ENCODE data around the gene FBN3.
A peak's percentile ranks its signal among the peaks of the same experiment; 100 is the strongest.
"Not testable (repeated sequence)": the region's sequence is repeated elsewhere in the genome, so short reads cannot be mapped to it uniquely, and the experiment has no call there.

Gene FBN3

DNA sequence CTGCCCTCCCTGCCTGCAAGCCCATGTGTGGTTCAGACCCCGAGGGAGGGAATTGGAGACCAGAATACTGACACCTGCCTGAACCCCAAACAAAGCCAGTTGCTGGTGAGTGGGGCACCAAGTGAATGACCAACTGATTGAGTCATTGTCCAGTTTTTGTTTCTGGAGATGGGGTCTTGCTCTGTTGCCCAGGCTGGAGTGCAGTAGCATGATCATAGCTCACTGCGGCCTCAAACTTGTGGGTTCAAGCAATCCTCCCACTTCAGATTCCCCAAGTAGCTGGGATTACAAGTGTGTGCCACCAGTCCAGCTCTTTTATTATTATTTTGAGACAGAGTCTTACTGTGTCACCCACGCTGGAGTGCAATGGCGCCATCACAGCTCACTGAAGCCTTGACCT, 92.9 kb downstream of the FBN3 start:
- DNase-seq (ENCODE audit: low read depth in 2 of 2) = no peak

DNA sequence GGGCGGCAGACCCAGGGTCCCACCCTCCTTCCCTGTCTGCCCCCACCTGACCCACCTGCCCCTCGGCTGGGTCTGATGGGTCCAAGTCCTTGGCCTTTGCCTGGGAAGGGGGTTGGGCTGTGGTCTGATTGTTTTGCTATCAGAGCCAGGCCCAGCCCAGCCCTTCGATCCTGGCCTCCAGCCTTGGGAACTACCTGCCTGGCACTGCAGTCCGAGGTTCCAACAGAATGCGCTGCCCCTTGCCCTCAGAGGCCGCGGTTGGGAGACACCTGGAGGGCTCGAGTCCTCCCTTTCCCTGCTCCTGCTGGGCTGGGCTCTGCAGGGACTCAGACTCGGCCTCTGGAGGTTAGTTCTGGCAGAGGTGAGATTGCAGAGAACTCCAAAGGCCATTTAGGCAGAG, 95.2 kb downstream of the FBN3 start:
- no peak for DNase-seq (ENCODE audit: low read depth in 2 of 2)

DNA sequence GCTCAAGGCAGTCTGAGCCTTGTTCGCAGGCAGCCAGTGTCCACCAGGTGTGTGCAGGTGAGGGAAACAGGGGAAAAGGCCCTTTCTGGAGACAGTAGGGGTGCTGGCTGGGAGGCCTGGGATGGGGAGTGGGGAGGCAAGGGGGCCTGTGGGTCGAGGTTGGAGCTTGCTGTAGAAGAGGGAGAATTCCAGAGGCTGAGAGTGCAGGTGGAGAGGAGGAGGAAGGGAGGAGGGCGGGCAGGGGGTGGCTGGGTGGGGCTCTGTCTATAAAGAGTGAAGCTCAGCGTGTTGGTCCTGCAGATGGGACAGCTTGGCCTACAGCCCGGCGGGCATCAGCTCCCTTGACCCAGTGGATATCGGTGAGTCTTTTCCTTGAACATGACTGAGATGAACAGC, 96.9 kb downstream of the FBN3 start, which contains the start of gene CCL25:
Gene CCL25 (plus strand): TSS at position 297 of the 396 bp plus-strand sequence. CDS start 290 bp downstream, outside the sequence.
- DNase-seq (ENCODE audit: low read depth in 2 of 2) = no peak

DNA sequence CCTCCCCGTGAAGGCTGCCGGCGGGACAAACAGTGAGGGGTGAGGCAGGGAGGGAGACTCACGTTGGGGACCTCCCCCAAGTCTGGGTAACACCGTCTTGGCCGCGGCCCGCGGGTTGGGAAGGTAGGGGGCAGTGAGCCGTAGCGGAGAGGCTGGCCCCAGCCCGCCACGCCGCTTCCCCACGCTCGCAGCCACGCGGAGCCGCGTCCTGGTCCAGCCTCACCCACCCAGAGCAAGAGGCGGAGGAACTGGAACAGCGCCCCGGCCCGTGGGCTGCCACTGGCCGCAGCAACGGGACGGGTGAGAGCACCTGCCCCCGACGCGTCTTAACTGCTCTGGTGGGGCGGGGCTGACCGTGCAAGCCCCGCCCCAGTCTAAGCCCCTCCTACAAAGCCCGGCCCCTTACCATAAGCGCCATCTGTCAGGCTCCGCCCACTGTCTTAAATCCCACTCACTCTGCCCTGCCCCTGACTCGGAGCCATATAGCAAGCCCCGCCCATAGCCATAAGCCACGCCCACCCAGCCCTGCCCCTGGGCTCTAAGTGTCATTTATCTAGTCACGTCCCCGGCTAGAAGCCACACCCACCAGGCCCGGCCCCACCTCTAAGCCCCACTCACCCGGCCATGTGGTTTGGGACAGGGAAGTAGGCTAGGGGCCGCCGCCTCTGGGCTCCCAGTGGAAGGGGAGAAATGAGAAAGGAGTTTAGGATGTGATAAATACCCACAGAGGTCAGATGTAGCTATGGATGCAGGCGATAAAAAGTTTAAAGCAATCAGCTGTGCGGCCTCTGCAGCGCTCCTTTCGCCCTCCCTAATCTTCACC, 98.9 kb downstream of the FBN3 start:
- peak; percentile 89 to 94 for DNase-seq (ENCODE audit: low read depth in 2 of 2)

DNA sequence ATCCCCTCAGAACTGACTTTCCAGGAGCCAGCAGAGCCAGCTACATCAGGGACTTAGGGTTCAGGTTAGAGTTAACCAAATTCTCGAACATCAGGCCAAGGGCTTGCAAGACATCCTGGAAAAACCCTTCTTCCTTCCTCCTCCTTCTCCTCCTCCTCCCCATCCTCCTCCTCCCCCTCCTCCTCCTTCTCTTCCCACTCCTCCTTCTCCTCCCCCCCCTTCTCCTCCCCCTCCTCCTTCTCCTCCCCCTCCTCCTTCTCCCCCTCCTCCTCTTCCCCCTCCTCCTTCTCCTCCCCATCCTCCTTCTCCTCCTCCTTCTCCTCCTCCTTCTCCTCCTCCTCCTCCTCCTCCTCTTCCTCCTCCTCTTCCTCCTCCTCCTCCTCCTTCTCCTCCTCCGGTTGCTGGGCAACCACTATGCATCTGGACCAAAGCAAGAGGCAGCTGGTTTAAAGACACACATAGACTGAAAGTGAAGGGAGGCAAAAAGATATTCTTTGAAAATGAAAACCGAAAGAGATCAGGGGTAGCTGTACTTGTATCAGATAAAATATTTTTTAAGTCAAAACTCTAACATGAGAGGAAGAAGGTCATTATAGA, 102.7 kb downstream of the FBN3 start:
- DNase-seq (ENCODE audit: low read depth in 2 of 2) = no peak

DNA sequence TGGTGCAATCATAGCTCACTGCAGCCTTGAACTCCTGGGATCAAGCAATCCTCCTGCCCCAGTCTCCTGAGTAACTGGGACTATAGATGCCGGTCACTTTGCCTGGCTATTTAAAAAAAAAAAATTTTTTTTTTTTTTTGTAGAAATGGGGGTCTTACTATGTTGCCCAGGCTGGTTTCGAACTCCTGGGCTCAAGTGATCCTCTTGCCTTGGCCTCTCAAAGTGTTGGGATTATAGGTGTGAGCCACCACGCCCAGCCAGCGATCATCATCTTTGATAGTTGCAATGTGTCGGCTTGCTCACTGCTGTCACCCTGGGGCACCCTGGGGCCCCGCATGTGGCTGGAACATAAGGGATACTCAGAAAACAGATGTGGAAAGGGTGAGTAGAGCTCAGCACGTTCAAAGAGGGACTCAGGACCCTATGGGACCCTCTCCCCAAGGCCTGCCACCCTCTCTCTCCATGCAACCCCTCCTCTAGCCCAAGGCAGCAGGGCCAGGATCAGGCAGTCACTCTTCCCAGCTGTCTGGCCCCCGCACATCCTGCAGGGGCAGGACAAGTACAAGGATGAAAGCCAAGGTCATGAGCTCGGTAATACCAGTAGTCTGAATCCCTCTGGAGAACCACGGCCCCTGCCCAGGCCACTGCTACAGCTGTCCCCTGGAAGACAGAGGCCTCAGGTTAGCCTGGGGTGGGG, 103.4 kb downstream of the FBN3 start:
- DNase-seq (ENCODE audit: low read depth in 2 of 2) = no peak

DNA sequence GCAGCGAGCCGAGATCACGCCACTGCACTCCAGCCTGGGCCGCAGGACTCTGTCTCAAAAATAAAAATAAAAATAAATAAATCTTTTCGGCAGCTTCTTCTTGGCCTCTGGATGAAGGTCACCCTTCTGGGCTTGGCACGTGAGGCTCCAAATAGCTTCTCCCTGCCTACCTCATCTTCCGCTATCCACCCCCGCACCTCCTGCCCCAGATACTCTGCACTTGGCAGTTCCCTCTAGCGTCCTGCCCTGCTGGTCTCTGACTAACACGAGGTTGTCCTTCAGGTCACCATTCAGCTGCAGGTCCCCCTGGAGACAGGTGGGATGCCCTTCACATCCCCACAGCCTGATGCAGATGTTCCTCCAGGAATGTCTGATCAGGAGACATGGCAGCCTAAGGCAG, 105.4 kb downstream of the FBN3 start:
- no peak for DNase-seq (ENCODE audit: low read depth in 2 of 2)

DNA sequence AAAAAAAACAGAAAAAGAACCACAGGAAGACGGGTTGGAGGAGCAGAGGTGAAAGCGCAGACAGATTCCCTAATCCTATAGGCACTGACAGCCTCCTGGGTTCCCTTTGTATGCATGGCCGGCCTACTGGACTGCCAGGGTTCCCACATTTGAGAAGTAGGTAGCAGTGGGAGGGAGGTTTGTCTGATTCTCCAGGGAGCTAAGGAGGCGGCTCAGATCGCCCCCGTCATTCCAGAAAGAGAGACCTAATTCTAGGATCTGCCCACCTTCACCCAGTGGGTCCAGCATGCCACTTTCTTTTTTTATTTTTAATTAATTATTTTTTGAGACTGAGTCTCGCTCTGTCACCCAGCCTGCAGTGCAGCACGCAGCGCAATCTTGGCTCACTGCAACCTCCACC, 106.5 kb downstream of the FBN3 start:
- no peak for DNase-seq (ENCODE audit: low read depth in 2 of 2)

DNA sequence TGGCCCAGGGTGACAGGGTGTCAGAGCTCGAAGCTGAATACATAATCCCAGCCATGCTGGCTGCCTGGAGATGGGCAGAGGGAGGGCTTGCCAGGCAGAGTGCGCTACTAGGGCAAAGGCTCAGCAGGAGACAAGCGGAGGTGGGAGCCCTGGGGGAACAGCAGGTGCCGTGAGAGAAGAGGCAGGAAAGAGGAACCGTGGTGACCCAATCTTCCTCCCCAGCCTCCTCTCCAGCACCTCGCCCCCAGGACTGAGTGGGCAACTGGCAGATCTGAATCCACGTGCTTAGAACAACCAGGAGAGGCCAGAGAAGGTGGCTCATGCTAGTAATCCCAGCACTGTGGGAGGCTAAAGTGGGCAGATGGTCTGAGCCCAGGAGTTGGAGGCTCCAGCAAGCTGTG, 107.9 kb downstream of the FBN3 start:
- no peak for DNase-seq (ENCODE audit: low read depth in 2 of 2)

DNA sequence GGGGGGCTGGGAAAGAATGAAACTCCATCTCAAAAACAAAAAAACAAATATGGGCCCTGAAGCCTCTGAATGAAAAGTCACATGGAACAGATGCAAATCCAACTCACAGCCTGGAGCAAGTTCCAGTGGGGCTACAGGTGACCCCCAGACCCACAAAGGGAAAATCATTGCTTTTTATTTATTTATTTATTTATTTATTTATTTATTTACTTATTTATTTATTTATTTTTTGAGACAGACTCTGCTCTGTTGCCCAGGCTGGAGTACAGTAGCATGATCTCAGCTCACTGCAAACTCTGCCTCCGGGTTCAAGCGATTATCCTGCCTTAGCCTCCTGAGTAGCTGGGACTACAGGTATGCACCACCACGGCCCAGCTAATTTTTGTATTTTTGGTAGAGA, 110.2 kb downstream of the FBN3 start:
- DNase-seq (ENCODE audit: low read depth in 2 of 2) = no peak

DNA sequence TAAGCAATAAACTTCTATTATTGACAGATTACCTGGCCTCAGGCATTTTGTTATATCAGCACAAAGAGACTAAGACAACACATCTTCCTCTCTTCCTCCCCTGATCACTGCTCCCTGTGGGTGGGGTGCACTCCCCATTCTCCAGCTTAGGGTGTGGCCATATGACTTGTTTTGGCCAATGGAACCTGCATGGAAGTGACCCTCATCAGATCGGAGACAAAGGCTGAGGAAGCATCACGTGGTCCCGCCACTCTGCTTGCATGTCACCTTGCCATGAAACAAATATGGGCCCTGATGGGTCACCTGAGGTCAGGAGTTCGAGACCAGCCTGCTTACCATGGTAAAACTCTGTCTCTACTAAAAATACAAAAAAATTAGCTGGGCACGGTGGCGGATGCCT, 110.6 kb downstream of the FBN3 start:
- no peak for DNase-seq (ENCODE audit: low read depth in 2 of 2)

DNA sequence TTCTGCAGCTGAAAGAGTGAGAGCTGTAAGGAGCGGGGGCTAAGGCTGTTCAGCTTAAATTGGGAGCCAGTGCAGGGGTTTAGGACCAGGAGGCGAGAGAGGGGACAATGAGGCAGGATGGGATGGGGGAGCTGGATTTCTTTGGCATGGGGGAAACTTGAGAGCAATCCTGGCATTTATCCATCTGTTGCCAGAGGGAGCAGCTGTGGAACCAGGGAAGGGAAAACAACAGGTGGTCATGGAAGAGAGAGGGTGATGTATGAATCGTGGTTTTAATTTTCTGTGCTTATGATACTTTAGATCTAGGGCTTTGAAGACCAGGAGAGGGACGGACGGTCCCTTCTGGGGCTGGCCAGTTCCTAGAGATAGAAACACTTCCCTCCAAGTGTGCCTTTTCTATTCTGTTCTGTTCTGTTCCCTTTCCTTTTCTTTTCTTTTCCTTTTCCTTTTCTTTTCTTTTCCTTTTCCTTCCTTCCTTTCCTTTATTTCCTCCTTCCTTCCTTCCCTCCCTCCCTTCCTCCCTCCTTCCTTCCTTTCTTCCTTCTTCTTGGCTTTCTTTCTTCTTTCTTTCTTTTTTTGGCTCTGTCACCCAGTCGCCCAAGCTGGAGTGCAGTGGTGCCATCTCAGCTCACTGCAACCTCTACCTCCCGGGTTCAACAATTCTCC, 112.8 kb downstream of the FBN3 start:
- DNase-seq (ENCODE audit: low read depth in 2 of 2) = no peak

DNA sequence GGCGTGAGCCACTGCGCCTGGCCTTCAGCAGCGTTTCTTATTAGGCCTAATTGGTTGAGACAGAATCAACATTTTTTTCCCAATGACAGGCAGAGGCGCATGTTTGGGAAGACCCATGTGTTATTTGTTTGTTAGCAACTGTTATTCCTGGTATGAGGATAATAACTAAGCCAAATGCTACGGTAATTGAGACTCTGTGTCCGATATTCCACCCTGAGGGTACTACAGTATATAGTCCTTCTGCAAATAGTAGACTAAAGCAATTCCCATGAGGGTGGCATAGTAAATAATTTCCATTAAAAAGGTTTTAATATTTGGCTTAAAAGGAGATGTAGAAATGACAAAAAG, 115.2 kb downstream of the FBN3 start:
- DNase-seq (ENCODE audit: low read depth in 2 of 2) = no peak

DNA sequence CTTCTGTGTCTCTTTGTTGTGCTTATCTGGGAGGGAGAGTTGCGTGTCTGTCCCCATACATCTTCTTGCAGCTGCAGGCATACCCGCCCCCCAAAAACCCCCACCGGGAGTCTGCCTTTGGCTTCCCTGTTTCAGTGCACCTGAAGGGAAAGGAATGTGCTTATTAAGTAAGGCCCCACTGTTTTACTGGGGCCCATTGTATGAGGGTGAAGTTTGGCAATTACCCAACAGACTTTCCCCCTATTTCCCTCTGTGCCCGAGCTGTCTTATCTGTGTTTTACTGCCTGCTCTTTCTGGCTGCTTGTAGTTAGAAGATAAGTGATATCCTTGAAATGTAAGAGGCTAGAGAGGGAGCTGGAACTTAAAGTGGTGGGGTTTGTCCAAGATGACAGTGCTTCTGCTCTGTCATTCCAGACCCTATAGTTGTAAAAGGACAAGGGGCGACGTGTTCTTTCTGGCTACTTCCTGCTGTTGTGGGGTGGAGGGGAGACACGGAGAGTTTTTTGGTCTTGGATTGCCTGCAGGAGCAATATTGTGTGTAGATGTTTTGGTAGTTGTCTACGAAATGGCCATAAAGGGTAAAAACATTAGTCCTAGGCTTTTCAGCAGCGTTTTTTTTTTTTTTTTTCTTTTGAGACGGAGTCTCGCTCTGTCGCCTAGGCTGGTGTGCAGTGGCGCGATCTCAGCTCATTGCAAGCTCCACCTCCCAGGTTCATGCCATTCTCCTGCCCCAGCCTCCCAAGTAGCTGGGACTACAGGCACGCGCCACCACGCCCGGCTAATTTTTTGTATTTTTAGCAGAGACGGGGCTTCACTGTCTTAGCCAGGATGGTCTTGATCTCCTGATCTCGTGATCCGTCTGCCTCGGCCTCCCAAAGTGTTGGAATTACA, 115.9 kb downstream of the FBN3 start:
- DNase-seq (ENCODE audit: low read depth in 2 of 2) = not testable (repeated sequence)

DNA sequence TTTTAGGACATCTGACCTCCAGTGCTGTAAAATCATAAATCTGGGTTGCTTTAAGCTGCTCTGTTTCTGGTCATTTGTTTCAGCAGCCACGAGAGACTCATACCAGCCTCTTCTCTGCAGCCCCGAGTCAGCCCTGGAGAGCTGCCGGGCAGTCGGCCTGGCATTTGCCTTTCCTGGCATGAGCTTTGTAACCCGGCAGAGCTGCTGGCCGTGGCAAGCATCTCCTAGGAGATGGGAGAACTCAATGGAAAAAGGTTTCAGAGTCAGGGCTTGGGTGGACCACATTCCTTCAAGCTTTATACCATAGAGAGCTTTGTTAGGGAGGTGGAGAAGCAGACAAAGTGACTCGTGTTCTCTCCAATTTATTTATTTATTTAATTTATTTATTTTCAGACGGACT, 118.4 kb downstream of the FBN3 start:
- no peak for DNase-seq (ENCODE audit: low read depth in 2 of 2)

DNA sequence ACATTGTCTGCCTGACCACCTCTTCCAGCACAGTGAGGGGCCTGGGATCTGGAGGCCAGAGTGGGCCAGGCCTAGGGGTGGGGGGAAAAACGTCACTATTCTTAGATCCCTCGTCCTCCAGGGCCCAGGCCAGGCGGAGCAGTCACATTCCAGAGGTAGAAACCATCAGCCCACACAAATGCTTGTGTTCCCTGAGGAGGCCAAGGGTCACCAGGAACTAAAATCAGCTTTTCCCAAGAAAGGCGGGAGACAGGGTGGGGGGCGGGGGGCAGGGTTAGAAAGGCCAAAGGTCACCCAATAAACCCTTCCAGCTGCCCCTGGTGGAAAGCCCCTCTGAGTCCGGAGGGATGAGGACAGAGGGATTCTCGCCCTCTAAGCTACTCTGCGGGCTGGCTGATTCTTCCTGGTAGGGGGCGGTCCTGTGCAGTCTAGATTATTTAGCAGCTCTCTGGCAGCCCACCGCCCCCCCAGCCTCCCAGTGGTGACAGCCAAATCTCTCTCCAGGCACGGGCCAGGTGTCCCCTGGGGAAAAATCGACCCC, 120.4 kb downstream of the FBN3 start:
- DNase-seq (ENCODE audit: low read depth in 2 of 2) = no peak

DNA sequence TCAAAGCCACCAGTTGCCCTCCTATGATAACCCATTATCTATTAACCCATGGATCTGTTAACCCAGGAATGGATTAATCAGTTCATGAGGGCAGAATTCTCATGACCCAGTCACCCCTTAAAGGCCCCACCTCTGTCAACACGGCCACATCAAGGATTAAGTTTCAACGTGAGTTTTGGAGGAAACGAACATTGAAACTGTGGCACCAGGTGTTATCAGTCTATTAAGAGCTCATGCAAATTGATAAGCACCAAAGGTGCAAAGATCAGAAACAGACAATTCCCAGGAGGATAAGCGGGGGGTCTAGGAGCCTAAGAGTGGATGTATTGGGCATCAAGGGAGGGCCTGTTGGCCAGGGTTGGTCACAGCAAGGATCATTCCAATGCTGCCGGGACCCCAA, 124.1 kb downstream of the FBN3 start:
- no peak for DNase-seq (ENCODE audit: low read depth in 2 of 2)

DNA sequence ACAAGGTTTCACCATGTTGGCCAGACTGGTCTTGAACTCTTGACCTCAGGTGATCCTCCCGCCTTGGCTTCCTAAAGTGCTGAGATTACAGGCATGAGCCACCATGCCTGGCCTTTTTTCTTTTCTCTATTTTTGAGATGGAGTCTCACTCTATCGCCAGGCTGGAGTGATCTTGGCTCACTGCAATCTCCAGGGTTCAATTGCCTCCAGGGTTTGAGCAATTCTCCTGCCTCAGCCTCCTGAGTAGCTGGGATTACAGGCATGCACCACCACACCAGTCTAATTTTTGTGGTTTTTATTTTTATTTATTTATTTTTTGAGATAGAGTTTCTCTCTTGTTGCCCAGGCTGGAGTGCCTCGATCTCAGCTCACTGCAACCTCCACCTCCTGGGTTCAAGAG, 125.1 kb downstream of the FBN3 start:
- DNase-seq (ENCODE audit: low read depth in 2 of 2) = not testable (repeated sequence)

DNA sequence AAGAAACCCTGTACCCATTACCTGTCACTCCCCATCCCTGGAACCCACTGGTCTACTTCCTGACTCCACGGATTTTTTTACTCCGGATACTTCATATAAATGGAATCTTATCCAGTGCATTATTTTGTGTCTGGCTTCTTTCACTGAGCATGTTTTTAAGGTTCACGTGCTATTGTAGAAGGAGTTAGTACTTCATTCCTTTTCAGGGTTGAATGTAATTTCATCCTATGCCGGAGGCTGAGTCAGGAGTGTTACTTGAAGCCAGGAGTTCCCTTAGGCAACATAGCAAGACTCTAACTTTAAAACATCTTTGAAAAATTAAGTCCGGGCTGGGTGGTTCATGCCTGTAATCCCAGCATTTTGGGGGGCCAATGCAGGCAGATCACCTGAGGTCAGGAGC, 126.0 kb downstream of the FBN3 start:
- no peak for DNase-seq (ENCODE audit: low read depth in 2 of 2)

DNA sequence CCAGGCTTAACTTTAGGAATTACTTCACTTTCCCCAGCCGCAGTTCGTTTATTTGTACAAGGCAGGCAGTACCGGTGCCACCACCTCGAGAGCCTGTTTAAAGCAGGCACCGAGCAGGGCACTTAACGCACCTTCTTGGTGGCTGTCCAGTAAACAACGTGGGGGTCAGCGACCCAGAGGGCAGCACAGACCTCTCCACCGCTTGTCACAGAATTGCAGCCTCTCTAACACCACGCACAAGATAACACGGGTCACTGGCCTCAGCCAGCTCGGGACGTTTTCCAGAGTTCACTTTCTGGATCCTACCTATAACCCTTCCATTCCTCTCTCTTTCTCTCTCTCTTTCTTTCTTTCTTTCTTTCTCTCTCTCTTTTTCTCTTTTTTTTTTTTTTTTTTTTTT, 127.1 kb downstream of the FBN3 start:
- no peak for DNase-seq (ENCODE audit: low read depth in 2 of 2)

DNA sequence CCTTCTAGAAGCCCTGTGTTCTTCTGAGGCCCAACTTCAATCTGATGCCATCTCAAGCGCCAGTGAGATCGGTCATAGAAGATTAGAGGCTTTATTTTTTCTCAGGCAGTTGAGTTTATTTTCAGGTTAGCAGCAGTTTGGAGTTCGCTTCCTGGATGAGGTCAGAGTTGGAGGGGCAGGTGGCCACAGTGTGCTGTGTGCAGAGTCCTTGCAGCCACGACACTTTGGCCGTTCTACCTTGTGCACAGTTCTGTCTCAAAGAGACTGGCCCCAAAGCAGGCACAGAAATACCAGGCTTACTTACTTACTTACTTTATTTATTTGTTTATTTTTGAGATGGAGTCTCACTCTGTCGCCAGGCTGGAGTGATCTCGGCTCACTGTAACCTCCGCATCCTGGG, 128.0 kb downstream of the FBN3 start:
- DNase-seq (ENCODE audit: low read depth in 2 of 2) = no peak
